NCI-H1694 treated with DMSO at 0.1 percent for 48 hours (cell line): ENCODE results near the gene CPNE2.

ENCODE experiments used
- DNase-seq: peaks from one replicate; lab custom pipeline; 2025; lab: John Stamatoyannopoulos, UW

CPNE2 gene

GRCh38 chr16:57123974-57124674 is 31.7 kb downstream of the CPNE2 start:
- DNase-seq, result no peak

DNA sequence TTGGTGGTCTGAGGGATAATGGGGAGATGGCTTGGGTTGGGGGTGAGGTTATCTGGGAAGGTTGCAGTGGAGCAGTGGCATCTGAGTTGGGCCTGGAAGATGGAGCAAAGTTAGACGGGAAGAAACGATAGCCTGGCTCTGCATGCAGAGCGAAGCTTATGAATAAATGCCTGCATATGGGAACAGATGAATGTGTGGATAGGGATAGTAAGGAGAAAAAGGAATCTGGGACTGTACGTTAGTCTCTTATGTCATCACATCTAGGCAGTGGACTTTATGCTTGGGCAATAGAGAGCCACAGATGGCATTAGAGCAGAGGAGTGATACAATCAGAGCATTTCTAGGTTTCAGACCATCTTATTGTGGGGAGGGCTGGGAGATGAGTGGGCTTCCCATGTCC is 33.0 kb downstream of the CPNE2 start:
- DNase-seq, result no peak

- DNase-seq, result no peak
These were observed 33.6 kb downstream of the CPNE2 start for GRCh38 chr16:57125969-57126368.

DNA sequence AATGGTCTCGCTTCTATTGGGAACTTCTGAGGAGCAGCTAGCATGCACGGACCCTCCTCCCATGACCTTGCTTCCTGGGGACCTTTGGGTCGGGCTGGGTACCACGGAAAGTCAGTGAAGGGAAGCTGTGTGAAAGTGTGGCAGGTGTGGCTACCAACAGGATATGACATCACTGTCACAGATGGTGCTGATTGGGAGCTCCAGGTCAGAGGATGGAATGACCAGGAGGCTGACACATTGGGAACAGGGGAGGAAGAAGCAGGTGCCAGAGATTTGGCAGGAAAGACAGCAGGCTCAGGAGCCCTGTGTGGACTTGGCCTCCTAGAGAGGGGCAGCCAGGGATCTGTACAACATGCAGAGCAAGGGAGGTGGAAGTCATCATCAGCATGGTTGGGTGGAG is 34.0 kb downstream of the CPNE2 start:
- DNase-seq, result no peak

GRCh38 chr16:57127037-57127763 is 34.8 kb downstream of the CPNE2 start:
- no peak for DNase-seq

DNA sequence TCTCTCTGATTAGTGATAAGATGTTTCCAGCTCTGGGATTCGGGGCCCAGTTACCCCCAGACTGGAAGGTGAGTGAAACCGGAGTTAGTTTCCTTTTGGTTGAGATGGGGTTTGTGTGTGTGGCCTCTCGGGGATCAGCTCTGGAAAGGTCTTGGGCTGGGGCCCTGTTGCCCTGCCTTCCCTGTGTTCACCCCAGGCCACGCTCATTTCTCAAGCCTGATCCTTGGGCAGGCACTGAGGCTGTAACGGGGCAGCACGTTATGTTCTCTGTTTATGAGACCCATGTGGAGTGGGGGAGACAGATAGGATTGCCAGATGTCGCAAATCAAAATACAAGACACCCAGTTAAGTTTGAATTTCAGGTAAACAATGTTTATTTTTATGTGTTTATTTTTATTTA is 35.5 kb downstream of the CPNE2 start:
- no peak for DNase-seq

DNA sequence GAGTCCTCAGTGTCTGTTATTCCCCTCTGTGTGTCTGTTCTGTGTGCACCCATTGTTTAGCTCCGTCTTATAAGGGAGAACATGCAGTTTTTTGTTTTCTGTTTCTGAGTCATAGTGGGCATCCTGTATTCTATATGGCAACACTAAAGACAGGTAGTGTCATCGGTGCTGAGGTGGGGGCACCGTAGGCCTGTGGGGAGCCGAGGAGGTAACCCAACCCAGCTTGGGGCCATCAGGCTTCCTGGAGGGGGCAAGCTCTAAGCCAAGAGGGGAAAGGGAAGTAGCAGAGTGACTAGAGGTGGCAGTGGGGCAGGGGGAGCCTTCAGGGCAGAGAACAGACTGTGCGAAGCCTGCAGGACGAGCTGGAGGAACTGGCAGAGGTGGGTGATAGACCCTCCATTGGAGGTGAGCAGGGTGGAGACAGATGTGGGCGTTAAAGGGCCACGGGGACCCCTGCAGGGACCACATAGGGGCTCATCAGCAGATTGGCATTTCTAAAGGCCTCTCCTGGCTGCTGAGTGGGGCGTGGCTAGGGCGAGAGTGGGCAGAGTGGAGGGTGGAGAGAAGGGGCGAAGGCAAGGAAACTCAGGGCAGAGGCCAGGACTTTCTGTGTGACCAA is 36.5 kb downstream of the CPNE2 start:
- DNase-seq, result no peak

DNA sequence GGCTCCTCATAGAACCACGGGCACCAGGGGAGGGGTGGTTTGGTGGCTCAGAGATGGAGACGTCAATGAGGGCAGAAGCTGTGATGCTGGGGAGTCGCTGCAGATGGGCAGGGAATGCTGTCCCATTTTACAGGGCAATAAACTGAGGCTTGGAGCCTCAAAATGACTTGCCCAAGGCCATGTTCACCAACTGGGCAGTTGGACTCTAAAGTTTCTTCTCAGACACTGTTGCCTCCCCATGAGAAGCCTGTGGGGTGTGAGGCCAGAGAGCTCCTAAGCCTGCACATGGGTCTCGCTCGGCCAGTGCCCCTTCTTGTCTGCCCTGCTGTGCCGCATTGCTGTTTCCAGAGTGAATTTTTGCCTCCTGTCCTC is 38.6 kb downstream of the CPNE2 start:
- no peak for DNase-seq

GRCh38 chr16:57131351-57131970 is 39.1 kb downstream of the CPNE2 start:
- no peak for DNase-seq

DNA sequence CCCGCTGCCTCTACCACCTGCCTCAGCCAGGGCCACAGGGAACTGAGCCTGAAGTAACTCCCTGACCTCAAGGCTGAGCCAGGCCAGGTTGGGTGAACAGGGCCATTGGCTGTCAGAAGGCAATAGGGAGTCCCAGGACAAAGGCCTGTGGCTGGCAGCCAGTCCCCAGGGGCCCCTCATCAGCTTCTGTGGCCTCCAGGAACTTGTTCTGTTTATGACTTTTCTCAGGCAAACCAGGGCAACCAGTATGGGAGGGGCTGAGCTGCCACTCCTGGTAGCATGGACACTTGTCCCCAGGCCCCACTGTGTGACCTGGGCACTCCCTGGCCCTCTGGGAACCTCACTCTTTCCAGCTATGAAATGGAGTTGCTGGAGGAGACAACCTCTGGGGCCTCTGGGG is 40.1 kb downstream of the CPNE2 start:
- no peak for DNase-seq

GRCh38 chr16:57133031-57133430 is 40.6 kb downstream of the CPNE2 start:
- DNase-seq, result no peak

DNA sequence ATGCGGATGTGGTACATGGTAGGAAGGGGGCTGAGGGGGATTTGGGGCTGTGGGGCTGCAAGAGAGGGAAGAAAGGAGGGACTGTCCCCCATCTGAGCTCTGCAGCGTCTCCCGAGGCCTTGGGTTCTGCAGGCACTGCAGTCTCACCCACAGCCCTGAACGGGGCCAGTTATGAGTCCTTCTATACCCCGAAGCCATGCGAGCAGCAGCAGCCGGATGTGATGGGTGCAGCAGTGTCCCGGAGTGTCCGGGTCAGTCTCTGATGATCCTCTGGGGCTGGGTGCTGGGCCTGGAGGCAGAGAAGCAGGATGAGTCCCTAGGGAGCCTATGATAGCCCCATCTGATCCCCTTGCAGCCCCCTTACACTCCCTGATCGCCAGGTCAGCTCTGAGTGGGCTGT is 41.5 kb downstream of the CPNE2 start:
- DNase-seq, result no peak

DNA sequence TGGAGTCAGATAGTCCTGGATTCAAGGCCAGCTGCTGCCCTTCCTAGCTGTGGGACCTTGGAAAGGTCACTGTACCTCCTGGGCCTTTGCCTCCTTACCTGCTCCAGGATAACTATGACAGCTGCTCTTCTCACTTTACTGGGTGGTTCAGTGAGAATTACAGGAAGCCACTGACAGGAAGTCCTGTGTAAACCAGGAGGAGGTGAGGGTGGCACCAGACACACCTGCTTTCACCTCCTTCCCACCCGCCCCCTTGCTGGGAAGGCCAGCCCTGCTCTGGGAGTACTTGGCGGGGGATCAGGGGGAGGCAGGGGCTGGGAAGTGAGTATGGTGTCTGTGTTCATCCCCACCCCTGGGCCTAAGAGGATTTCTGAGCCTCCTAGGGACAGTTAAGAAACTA is 42.6 kb downstream of the CPNE2 start:
- DNase-seq, result no peak

DNA sequence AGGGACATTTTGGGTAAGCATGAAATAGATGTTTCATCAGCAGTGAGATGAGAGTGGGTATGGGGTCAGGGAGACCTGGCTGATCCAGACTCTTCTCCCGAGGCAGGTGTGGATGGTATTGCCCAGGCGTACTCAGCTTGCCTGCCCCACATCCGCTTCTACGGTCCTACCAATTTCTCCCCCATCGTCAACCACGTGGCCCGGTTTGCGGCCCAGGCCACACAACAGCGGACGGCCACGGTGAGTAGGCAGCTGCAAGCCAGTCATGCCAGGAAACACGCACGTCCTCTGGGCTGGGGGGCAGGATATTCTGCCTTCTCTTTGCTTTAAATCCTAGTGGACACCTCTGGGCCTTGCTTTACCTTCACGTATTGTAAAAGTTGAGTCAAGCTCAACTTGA is 44.7 kb downstream of the CPNE2 start:
- no peak for DNase-seq

DNA sequence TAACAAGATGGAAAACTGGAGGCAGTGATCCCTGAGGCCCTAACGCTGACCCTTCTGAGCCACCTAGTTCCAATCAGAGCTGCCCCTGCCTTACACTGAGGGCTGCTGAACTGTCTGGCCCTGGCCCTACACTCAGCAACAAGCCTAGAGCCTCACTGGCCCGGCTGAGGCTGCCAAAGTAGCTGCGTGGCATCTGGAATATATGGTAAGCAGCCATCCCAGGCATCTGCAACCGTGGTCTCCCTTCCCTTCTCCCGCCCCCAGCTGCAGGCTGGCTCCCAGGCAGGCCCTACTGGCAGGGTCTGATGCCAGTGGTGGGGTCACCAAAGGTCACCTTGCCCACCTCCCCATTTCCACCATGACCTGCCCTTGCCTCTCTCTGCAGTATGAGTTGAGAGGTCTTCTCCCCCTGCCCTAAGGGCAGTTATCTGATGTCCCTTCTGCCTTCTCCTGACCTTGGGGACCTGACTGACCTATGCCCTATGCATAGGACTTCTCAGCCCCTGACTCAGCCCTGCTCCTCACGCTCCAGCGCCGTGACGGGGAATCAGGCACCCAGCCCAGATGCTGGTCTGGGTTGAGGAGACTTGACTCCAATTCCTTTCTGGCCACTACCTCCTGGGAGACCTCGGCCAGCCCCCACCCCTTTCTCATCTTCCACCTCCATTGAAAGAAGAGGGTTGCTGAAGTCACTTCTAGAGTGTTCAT is 45.3 kb downstream of the CPNE2 start:
- DNase-seq, result no peak

GRCh38 chr16:57138281-57138935 is 46.0 kb downstream of the CPNE2 start:
- DNase-seq, result no peak

GRCh38 chr16:57140931-57141668 is 48.7 kb downstream of the CPNE2 start:
- no peak for DNase-seq

DNA sequence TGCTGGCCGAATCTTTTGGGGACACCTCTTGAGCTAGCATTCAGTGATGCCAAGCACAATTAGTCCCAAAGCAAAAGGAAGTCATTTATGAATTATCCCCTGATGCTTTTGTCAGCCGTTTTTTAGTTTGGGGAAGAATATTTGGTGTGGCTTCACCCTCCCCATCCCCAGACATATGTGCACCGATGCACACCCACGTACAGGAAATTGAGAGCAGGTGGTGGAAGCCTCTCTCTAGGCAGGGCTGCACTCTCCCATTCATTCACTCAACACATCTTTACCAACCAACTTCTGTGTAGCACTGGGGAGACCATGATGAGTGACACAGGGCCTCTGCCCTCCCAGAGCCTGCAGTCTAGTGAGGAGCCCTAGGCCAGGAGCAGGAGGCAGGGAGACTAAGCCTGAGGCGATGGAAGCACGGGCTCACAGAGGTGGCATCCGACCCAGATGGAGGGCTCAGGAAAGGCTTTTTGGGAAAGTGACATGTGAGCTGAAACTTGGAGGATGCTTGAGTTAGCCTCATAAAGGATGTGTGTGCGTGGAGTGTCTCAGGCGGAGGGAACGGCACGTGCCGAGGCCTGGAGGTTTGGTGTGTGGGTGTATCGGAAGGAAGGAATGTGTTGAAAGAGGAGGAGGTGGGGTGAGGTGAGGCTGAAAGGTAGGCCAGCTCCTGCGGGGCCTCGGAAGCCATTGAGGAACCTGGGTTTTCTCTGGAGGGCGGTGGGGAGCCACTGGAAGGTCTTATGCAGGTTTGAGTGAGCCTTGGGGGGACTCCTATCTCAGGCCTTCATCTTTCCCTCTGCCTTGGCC is 49.6 kb downstream of the CPNE2 start:
- DNase-seq, result no peak

GRCh38 chr16:57143149-57143921 is 51.0 kb downstream of the CPNE2 start:
- DNase-seq, result no peak
